Calu3 (cell line): ENCODE results near the gene PDE6B. TPM values are rescaled to one million over a fixed set of nuclear protein-coding genes. Genes with fewer than 3 reads are reported as not detected.

ENCODE experiments used
- Bru-seq: library from RNA; stranded (reverse); fragments of 400-500 nt; gene quantifications from one replicate; lab custom pipeline; 2021; lab: Mats Ljungman, UMichigan
- BruChase-seq, 2 experiments: library from RNA; stranded (reverse); fragments of 400-500 nt; gene quantifications; one replicate each; lab custom pipeline; 2021; lab: Mats Ljungman, UMichigan
- BruUV-seq: library from RNA; stranded (reverse); fragments of 400-500 nt; replicated peaks from 2 replicates; lab custom pipeline; 2021; lab: Mats Ljungman, UMichigan
- CTCF ChIA-PET: fragments of 300-600 bp; sonication (Branson Sonifier 250); formaldehyde crosslinking; loops from one replicate; lab custom pipeline; 2022; ENCODE audit warnings: antibody characterized with exemption; lab: Charles Lee
- DNase-seq: peaks from one replicate; pipeline ENCODE4 v3.0.0; 2022
- H3K27ac Mint-ChIP-seq: one replicate; pipeline ENCODE4 v1.8.0; 2022; ENCODE audit warnings: mixed read lengths; ENCODE audit not compliant: unreplicated experiment
- H3K27me3 Mint-ChIP-seq: one replicate; pipeline ENCODE4 v1.8.0; 2022; ENCODE audit warnings: mixed read lengths; ENCODE audit not compliant: unreplicated experiment
- H3K36me3 Mint-ChIP-seq: one replicate; pipeline ENCODE4 v1.8.0; 2022; ENCODE audit warnings: mild to moderate bottlenecking, moderate library complexity, mixed read lengths; ENCODE audit not compliant: insufficient read depth, unreplicated experiment
- H3K4me1 Mint-ChIP-seq: one replicate; pipeline ENCODE4 v1.8.0; 2022; ENCODE audit warnings: mild to moderate bottlenecking, low read depth, mixed read lengths; ENCODE audit not compliant: unreplicated experiment
- H3K4me3 Mint-ChIP-seq: one replicate; pipeline ENCODE4 v1.8.0; 2022; ENCODE audit warnings: mild to moderate bottlenecking, low read depth, moderate library complexity, mixed read lengths; ENCODE audit not compliant: unreplicated experiment
- H3K9me3 Mint-ChIP-seq: one replicate; pipeline ENCODE4 v1.8.0; 2022; ENCODE audit warnings: low read depth, mixed read lengths; ENCODE audit not compliant: unreplicated experiment
- CTCF ChIP-seq: fragments of 200-600 bp; IDR thresholded peaks from one replicate; pipeline ENCODE4 v1.8.0; 2022; ENCODE audit warnings: antibody characterized with exemption; ENCODE audit not compliant: unreplicated experiment
- intact Hi-C: fragments of 100-400 bp; cut with micrococcal nuclease; formaldehyde crosslinking; loops from one replicate; pipeline ENCODE4 v1.10.0; 2022; ENCODE audit not compliant: unreplicated experiment
- long read RNA-seq: library from polyadenylated mRNA; stranded (forward); transcript quantifications from one replicate; pipeline ENCODE4 v2.0.0, GENCODE V29; 2022
- total RNA-seq: library from RNA; stranded (reverse); gene quantifications from 2 replicates; pipeline ENCODE4 v1.2.3, GENCODE V29; 2022

The PDE6B gene
- total RNA-seq (not detected in 2 replicates), Bru-seq, nascent RNA (not detected), BruChase-seq, experiment 1, labeled RNA remaining after a 6-hour chase (not detected), BruChase-seq, experiment 2, labeled RNA remaining after a 2-hour chase (not detected)
- long read RNA-seq = 0 reads

- Mint-ChIP-seq H3K27ac (no peak within 1 kb of the TSS), H3K36me3 (peaks cover 8% of the 10 kb centered on the region), H3K9me3 (peaks cover 3% of the 10 kb centered on the region), H3K4me3 (no peak within 1 kb of the TSS), H3K27me3 (no peaks in the 10 kb centered on the region), H3K4me1 (no peaks in the 10 kb centered on the region)
- CTCF ChIA-PET = no interaction called here
- intact Hi-C loops = no loop called here
- no peak for TF ChIP-seq CTCF
- BruUV-seq = no TSS peak
- no peak for DNase-seq
Observed at GRCh38 chr4:624705-625590, at the start of gene PDE6B. TSS of gene PDE6B (plus strand) at chr4:625573. CDS start at chr4:625627, 54 bp downstream.

- H3K4me3 Mint-ChIP-seq = peak within 1 kb of the TSS; percentile 31
- no peaks in the 10 kb centered on the region for H3K4me1 Mint-ChIP-seq
- H3K9me3 Mint-ChIP-seq = peaks cover 6% of the 10 kb centered on the region
- H3K27ac Mint-ChIP-seq = no peak within 1 kb of the TSS
- no peak for TF ChIP-seq CTCF
- H3K27me3 Mint-ChIP-seq = peaks cover 23% of the 10 kb centered on the region
- no TSS peak for BruUV-seq
- DNase-seq = no peak
- CTCF ChIA-PET = no interaction called here
- H3K36me3 Mint-ChIP-seq = no peaks in the 10 kb centered on the region
- intact Hi-C loops = no loop called here
Observed at GRCh38 chr4:576245-576821, 49.0 kb upstream of the PDE6B start, which contains the start of gene TMEM271. TSS of gene TMEM271 (minus strand) at chr4:576295. CDS start at chr4:576062, 233 bp downstream.

- no peak for TF ChIP-seq CTCF
- DNase-seq = no peak
- intact Hi-C loops = no loop called here
- peaks cover 2% of the 10 kb centered on the region for H3K9me3 Mint-ChIP-seq
- H3K27me3 Mint-ChIP-seq = peaks cover 16% of the 10 kb centered on the region
- H3K4me3 Mint-ChIP-seq = peak overlapping the region; percentile 31
- H3K27ac Mint-ChIP-seq = no peak overlapping the region
- H3K4me1 Mint-ChIP-seq = no peaks in the 10 kb centered on the region
- H3K36me3 Mint-ChIP-seq = no peaks in the 10 kb centered on the region
- BruUV-seq = no TSS peak
- CTCF ChIA-PET = no interaction called here
Observed at GRCh38 chr4:576991-577498, 48.3 kb upstream of the PDE6B start.
